Sciatic nerve (tissue), 2 donors: Measurements from ENCODE around the gene FABP3. TPM values are rescaled to one million over a fixed set of nuclear protein-coding genes. Genes with fewer than 3 reads are reported as not detected.
A peak's percentile ranks its signal among the peaks of the same experiment; 100 is the strongest.

Experiments
- ATAC-seq: fragments of 200-7000 bp; cut with Tn5 transposase; one replicate; pipeline ENCODE4 v1.9.1; 2020; ENCODE audit warnings: mild to moderate bottlenecking, moderate library complexity
- DNase-seq: peaks from one replicate; pipeline ENCODE4 v3.0.0-alpha.2; 2020; ENCODE audit warnings: low spot score
- intact Hi-C: fragments of 100-400 bp; cut with DNase I; formaldehyde crosslinking; loops from one replicate; pipeline ENCODE4 v1.14.2; 2022
- total RNA-seq: library from RNA; stranded (reverse); fragmentation: NEBNext Ultra II Directional; extraction: Animal tissue kit (Norgen Biotek cat#: 25700); gene quantifications from one replicate; pipeline ENCODE4 v1.2.1, GENCODE V29; 2021
- donor health status: DM: no; HTN: no; CAD: no.
- donor health status: DM: no; HTN: no; CAD: no.

The FABP3 gene
- total RNA-seq, 1 donor from 2014 or later = 6.5 TPM

GRCh38 chr1:31376375-31377134 is 3.7 kb upstream of the FABP3 start:
- DNase-seq = no peak
- intact Hi-C loops = no loop called here

GRCh38 chr1:31374511-31375196 is 1.8 kb upstream of the FABP3 start:
- no peak for DNase-seq
- ATAC-seq = no peak
- intact Hi-C loops = no loop called here

More at GRCh38 chr1:31376375-31377134, 3.7 kb upstream of the FABP3 start:
- no peak for ATAC-seq

GRCh38 chr1:31373897-31374486 is 1.1 kb upstream of the FABP3 start:
- ATAC-seq = no peak
- intact Hi-C loops = no loop called here
- DNase-seq = no peak

- ATAC-seq (peak; percentile 13), DNase-seq (no peak)
- intact Hi-C loops = no loop called here
These were observed 173 bp downstream of the FABP3 start for GRCh38 chr1:31372751-31373055.

- DNase-seq (no peak), ATAC-seq (no peak)
- intact Hi-C loops = no loop called here
These were observed 825 bp downstream of the FABP3 start for GRCh38 chr1:31372051-31372450.

GRCh38 chr1:31371121-31371959 is 1.5 kb downstream of the FABP3 start:
- no peak for ATAC-seq
- intact Hi-C loops = no loop called here

GRCh38 chr1:31370565-31370964 is 2.3 kb downstream of the FABP3 start:
- ATAC-seq = no peak
- DNase-seq = no peak
- intact Hi-C loops = no loop called here

More at GRCh38 chr1:31371121-31371959, 1.5 kb downstream of the FABP3 start:
- no peak for DNase-seq

- DNase-seq (no peak), ATAC-seq (no peak)
- intact Hi-C loops = no loop called here
These were observed 2.9 kb downstream of the FABP3 start for GRCh38 chr1:31370021-31370420.

GRCh38 chr1:31368611-31369107 is 4.2 kb downstream of the FABP3 start:
- no peak for DNase-seq
- intact Hi-C loops = no loop called here
- no peak for ATAC-seq

GRCh38 chr1:31366796-31367195 is 6.1 kb downstream of the FABP3 start:
- DNase-seq (no peak), ATAC-seq (no peak)
- intact Hi-C loops = no loop called here

- no peak for DNase-seq
- no peak for ATAC-seq
- intact Hi-C loops = no loop called here
These were observed 8.2 kb downstream of the FABP3 start for GRCh38 chr1:31364561-31365250.

- ATAC-seq = no peak
These were observed 10.8 kb downstream of the FABP3 start for GRCh38 chr1:31362032-31362431.

GRCh38 chr1:31361607-31362006 is 11.3 kb downstream of the FABP3 start:
- ATAC-seq (no peak), DNase-seq (no peak)
- intact Hi-C loops = no loop called here

More at GRCh38 chr1:31362032-31362431, 10.8 kb downstream of the FABP3 start:
- DNase-seq = no peak
- intact Hi-C loops = no loop called here

GRCh38 chr1:31356427-31356826 is 16.4 kb downstream of the FABP3 start:
- intact Hi-C loops = loop anchor here (10.0 kb wide), 1 partner anchor 172 kb away; no protein-coding TSS in a partner anchor

GRCh38 chr1:31354283-31354682 is 18.6 kb downstream of the FABP3 start:
- intact Hi-C loops = loop anchor here (10.0 kb wide), 1 partner anchor 169 kb away; no protein-coding TSS in a partner anchor
- ATAC-seq = no peak

More at GRCh38 chr1:31356427-31356826, 16.4 kb downstream of the FABP3 start:
- no peak for DNase-seq
- no peak for ATAC-seq

GRCh38 chr1:31348449-31348848 is 24.4 kb downstream of the FABP3 start:
- DNase-seq (no peak), ATAC-seq (no peak)
- intact Hi-C loops = no loop called here

More at GRCh38 chr1:31354283-31354682, 18.6 kb downstream of the FABP3 start:
- DNase-seq = no peak

GRCh38 chr1:31346785-31347184 is 26.1 kb downstream of the FABP3 start:
- DNase-seq (no peak), ATAC-seq (no peak)
- intact Hi-C loops = no loop called here

GRCh38 chr1:31345635-31346034 is 27.2 kb downstream of the FABP3 start:
- DNase-seq (no peak), ATAC-seq (no peak)
- intact Hi-C loops = no loop called here
